HG02884 (cell line): Measurements from ENCODE around the gene SLX1A.
"Not testable (repeated sequence)": the region's sequence is repeated elsewhere in the genome, so short reads cannot be mapped to it uniquely, and the experiment has no call there.

Source experiments
- ATAC-seq: cut with Tn5 transposase; IDR thresholded peaks from one replicate; pipeline ENCODE4 v1.9.1; 2021; ENCODE audit warnings: mild to moderate bottlenecking, moderate library complexity; ENCODE audit not compliant: unreplicated experiment

Gene SLX1A

DNA sequence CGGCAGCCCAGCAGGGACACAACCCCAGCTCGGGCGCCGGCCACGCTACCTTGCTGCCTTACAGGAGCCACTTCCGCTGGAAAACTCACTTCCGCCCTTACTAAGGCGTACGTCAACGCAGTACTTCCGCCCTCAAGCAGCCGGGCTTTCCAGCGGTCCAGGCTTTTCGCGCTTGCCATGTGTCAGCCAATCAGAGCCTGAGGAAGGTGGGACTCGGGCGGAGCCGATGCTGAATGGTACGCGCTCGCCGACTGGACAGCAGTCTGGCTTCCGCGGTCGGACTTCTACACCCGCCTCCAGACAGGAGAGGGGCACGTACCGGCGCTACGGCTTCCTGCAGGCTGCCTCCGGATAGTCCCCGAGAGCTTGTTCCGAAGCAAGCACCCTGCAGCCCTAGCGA, at the start of gene SLX1A, which contains the start of gene BOLA2B:
Gene SLX1A (plus strand): TSS at position 261 of the 400 bp plus-strand sequence. CDS start 210 bp downstream, outside the sequence.
Gene BOLA2B (minus strand): TSS at position 52 of the 400 bp plus-strand sequence. CDS start 71 bp downstream, outside the sequence.
- peak; percentile 86 for ATAC-seq

DNA sequence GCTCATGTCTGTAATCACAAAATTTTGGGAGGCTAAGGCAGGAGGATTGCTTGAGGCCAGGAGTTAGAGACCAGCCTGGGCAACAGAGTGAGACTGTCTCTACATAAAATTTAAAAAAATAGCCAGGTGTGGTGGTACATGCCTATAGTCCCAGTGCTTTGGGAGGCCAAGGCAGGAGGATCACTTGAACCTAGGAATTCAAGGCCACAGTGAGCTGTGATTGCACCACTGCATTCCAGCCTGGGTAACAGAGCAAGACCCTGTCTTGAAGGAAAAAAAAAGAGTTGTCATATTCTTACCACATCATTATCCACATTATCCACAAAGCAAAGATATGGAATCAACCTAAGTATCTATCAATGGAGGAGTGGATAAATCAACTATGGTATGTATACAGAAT, 49.7 kb upstream of the SLX1A start:
- ATAC-seq = no peak

DNA sequence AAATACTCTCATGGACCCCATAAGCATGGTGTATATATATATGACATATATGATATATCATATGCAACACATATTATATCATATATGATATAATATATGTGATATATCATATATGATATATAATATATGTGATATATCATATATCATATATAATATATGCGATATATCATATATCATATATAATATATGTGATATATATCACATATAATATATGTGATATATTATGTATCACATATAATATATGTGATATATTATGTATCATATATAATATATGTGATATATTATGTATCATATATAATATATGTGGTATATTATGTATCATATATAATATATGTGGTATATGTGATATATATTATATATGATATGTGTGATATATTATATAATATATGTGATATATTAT, 48.8 kb upstream of the SLX1A start:
- no peak for ATAC-seq

DNA sequence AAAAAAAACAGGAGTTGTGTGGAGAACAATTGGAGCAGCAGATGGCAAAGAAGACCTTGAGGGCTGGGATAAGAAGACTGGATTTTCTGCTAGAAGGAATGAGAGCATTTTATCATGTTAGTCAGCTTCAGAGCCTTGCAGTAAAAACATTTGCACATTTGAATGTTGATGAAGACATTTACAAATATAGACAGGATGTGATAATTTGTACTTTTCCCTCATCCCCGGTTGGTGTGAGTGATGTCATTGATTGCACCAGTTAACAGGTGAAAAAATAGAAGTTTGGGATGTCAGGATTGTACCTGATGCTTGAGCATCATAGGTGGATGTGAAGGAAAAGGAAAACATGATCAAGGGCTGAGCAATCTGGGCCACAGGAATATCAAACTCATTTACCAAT, 48.0 kb upstream of the SLX1A start:
- ATAC-seq = no peak

DNA sequence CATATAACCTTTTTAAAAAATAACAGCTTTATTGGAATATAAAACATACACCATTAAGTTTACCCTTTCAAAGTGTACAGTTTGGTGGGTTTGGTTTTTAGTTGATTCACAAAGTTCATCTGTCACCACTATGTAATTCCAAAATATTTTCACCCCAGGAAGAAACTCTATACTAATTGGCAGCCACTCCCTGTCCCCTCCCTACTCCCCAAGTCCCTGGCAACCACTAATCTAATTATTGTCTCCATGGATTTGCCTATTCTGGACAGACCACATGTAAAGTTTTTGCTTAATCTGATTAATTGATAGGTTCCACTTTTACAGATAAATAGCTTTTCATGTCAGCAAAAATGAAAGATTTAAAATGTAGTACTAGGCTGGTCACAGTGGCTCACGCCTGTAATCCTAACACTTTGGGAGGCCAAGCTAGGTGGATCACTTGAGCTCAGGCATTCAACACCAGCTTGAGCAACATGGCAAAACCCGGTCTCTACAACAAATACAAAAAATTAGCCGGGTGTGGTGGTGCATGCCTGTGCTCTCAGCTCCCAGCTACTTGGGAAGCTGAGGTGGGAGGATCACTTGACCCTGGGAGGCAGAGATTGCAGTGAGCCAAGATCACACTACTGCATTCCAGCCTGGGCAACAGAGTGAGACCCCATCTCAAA, 45.7 kb upstream of the SLX1A start:
- ATAC-seq = no peak

DNA sequence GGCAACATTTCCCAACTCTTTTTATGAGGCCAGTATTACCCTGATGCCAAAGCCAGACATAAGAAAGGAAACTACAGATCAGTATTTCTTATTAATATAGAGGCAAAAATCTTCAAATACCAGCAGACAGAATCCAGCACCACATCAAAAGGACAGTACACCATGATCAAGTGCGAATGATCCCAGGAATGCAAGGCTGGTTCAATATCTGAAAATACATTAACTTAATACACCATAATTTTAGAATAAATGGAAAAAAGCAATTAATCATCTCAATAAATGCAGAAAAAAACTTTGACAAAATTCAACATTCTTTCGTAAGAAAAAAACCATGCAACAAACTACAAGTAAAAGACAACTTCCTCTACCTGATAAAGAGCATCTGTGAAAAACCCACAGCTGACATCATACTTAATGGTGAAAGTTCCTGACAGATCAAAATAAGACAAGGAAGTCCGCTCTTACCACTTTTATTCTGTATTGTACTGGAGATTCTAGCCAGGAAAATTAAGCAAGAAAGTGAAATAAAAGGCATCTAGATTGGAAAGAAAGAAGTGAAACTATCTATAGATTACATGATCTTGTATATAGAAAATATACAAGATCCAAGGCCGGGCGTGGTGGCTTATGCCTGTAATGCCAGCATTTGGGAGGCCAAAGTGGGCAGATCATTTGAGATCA, 44.3 kb upstream of the SLX1A start:
- ATAC-seq = no peak

DNA sequence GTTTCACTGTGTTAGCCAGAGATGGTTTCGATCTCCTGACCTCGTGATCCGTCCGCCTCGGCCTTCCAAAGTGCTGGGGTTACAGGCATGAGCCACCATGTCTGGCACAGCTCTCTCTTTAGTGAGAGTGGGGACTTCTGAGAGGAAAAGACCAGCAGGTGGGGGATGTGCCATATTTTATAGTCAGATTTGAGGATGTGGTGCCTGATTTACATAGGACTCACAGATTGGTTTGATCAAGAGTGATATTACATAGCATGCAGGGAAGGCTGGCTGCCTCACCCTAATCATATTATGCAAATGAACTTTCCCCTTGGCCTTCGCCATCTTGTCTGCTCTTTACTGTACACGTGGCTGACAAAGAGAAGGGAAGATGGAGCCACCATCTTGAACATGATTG, 42.6 kb upstream of the SLX1A start:
- ATAC-seq = no peak

DNA sequence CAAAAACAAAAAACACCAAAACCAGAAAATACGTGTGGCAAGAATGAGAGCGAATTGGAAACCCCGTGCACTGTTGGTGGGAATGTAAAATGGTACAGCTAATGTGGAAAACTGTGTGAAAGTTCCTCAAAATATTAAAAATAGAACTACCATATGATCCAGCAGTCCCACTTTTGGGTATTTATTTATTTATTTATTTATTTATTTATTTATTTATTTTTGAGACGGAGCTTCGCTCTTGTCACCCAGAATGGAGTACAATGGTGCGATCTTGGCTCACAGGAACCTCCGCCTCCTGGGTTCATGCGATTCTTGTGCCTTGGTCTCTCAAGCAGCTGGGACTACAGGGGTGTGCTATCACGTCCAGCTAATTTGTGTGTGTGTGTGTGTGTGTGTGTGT, 41.2 kb upstream of the SLX1A start:
- ATAC-seq = no peak

DNA sequence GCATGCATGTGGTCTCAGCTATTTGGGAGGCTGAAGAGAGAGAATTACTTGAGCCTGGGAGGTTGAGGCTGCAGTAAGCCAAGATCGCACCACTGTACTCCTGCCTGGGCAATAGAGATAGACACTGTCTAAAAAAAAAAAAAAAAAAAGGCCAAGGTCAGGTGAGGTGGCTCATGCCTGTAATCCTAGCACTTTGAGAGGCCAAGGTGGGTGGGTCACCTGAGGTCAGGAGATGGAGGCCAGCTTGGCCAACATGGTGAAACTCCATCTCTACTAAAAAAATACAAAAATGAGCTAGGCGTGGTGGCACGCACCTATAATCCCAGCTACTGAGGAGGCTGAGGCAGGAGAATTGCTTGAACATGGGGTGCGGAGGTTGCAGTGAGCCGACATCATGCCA, 38.5 kb upstream of the SLX1A start:
- ATAC-seq = no peak

DNA sequence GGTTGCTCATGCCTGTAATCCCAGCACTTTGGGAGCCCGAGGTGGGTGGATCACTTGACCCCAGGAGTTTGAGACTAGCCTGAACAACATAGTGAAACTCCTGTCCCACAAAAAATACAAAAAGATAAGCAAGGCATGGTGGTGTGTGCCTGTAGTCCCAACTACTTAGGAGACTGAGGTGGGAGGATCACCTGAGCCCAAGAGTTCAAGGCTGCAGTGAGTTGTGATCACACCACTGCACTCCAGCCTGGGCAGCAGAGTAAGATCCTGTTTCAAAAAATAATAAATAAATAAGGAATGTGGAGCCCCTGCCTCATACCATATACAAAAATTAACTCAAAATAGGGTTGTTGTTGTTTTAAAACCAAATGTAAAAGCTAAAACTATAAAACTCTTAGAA, 36.5 kb upstream of the SLX1A start:
- no peak for ATAC-seq

DNA sequence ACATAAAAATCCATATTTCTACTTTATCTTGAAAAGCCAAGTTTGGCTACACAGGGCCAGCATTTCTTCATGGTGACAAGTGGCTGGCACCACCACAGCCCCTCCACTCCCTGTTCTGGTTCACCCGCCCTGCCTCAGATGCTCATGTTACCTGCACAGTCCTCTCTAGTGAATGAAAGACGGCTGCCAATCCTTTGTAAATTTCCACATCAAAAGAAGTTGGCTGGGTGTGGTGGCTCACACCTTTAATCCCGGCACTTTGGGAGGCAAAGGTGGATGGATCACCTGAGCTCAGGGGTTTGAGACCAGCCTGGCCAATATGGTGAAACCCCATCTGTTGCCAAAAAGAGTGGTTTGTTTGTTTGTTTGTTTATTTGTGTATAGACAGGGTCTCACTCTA, 30.1 kb upstream of the SLX1A start:
- no peak for ATAC-seq

DNA sequence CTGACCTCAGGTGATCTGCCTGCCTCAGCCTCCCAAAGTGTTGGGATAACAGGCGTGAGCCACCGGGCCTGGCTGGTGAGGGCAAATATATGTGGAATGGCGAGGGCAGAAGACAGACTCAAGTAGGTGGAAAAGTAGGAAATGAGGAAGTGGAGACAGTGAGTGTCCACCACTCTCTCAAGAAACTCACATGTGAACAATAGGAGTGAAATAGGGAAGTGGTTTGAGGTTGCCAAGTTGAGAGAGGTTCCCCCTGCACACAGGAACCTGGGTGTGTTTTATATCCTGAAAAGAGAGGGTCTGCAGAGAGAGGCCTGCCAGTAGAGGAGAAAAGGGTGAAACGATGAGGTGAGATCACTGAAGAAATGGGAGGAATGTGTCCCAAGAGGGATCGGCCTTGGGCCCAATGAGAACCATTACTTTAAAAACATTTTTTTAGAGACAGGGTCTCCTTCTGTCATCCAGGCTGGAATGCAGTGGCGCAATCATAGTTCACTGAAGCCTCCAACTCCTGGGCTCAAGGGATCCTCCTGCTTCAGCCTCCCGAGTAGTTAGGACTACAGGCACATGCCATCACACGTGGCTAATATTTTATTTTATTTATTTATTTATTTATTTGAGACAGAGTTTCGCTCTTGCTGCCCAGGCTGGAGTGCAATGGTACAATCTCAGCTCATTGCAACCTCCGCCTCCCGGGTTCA, 27.3 kb upstream of the SLX1A start:
- ATAC-seq = no peak

DNA sequence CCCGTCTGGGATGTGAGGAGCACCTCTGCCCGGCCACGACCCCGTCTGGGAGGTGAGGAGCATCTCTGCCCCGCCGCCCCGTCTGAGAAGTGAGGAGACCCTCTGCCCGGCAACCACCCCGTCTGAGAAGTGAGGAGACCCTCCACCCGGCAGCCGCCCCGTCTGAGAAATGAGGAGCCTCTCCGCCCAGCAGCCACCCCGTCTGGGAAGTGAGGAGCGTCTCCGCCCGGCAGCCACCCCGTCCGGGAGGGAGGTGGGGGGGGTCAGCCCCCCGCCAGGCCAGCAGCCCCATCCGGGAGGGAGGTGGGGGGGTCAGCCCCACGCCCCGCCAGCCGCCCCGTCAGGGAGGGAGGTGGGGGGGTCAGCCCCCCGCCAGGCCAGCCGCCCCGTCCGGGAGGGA, 24.9 kb upstream of the SLX1A start:
- ATAC-seq = not testable (repeated sequence)

DNA sequence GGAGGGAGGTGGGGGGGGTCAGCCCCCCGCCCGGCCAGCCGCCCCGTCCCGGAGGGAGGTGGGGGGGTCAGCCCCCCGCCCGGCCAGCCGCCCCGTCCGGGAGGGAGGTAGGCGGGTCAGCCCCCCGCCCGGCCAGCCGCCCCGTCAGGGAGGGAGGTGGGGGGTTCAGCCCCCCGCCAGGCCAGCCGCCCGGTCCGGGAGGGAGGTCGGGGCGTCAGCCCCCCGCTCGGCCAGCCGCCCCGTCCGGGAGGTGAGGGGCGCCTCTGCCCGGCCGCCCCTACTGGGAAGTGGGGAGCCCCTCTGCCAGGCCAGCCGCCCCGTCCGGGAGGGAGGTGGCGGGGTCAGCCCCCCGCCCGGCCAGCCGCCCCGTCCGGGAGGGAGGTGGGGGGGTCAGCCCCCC, 24.3 kb upstream of the SLX1A start:
- ATAC-seq = not testable (repeated sequence)

DNA sequence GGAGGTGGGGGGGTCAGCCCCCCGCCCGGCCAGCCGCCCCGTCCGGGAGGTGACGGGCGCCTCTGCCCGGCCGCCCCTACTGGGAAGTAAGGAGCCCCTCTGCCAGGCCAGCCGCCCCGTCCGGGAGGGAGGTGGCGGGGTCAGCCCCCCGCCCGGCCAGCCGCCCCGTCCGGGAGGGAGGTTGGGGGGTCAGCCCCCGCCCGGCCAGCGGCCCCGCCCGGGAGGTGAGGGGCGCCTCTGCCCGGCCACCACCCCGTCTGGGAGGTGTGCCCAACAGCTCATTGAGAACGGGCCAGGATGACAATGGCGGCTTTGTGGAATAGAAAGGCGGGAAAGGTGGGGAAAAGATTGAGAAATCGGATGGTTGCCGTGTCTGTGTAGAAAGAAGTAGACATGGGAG, 23.5 kb upstream of the SLX1A start:
- ATAC-seq = not testable (repeated sequence)

DNA sequence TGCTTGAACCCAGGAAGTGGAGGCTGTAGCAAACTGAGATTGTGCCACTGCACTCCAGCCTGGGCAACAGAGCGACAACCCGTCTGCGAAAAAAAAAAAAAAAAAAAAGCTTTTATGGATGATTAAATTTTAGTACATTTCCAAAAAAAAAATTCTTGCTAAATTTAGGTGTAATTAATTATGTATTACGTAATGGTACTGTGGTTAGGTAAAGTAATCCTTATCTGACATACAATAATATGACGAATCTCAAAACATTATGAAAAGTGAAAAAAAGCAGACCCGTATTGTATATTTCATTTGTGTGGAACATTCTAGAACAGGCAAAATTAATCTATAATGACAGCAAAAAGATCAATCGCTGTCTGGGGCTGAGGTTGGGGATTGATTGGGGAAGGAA, 20.6 kb upstream of the SLX1A start:
- no peak for ATAC-seq

DNA sequence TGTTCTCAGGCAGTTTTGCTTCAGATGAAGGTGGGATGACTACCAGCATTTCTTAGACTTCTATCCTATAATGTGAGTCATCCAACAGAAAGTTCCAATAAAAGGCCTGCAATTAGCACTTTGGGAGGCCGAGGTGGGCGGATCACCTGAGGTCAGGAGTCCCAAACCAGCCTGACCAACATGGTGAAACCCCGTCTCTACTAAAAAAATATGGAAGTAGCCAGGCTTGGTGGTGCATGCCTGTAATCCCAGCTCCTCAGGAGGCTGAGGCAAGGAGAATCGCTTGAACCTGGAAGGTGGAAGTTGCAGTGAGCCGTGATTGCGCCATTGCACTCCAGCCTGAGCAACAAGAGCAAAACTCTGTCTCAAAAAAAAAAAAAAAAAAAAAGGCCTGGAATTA, 16.8 kb upstream of the SLX1A start:
- ATAC-seq = not testable (repeated sequence)

DNA sequence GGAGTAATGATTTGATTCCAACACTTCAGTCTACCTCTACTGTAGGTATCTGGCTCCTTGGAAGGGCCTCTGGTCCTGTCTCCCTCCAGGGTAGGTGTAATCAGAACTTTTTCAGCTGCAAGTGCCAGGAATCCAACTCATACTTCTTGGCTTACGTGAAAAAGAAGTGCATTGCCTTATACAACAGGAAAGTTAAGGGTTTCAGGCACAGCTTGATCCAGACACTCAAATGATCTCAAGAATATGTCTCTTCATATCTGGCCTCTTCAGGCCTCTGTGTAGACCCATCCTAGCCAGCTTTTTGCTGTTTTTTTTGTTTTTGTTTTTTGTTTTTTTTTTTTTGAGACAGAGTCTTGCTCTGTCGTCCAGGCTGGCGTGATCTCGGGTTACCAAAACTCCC, 14.5 kb upstream of the SLX1A start:
- ATAC-seq = no peak

DNA sequence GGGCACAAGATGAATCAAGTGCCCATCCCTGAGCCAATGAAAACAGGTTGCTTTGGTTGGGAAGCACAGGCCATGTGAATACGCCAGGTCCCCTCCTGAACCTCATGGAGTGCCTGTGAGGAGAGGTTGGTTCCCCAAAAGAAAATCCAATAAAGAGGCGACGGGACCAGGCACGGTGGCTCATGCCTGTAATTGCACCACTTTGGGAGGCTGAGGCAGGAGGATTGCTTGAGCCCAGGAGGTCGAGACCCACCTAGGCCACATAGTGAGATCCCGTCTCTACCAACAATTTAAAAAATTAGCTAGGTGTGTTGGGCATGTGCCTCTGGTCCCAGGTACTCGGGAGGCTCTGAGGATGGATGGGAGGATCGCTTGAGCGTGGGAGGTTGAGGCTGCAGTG, 13.7 kb upstream of the SLX1A start:
- no peak for ATAC-seq

DNA sequence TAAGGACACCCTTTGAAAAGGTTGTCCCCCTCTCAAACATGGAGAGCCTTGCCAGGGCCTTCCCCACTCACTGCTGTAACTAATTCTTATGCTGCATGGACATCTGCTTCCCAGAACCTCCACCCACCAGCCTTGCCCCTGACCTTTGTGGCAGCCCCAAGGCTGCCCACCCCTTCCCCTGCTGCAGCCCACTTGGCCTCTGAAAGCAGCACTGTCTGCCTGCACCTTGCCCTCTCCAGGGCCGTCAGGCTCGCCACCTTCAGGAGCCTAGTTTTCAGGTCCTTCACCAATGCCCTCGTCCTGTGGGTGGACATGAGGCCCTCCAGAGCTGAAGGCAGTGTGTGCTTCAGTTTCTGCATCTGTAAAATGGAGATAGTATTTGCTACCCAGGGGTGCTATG, 12.9 kb upstream of the SLX1A start:
- no peak for ATAC-seq

DNA sequence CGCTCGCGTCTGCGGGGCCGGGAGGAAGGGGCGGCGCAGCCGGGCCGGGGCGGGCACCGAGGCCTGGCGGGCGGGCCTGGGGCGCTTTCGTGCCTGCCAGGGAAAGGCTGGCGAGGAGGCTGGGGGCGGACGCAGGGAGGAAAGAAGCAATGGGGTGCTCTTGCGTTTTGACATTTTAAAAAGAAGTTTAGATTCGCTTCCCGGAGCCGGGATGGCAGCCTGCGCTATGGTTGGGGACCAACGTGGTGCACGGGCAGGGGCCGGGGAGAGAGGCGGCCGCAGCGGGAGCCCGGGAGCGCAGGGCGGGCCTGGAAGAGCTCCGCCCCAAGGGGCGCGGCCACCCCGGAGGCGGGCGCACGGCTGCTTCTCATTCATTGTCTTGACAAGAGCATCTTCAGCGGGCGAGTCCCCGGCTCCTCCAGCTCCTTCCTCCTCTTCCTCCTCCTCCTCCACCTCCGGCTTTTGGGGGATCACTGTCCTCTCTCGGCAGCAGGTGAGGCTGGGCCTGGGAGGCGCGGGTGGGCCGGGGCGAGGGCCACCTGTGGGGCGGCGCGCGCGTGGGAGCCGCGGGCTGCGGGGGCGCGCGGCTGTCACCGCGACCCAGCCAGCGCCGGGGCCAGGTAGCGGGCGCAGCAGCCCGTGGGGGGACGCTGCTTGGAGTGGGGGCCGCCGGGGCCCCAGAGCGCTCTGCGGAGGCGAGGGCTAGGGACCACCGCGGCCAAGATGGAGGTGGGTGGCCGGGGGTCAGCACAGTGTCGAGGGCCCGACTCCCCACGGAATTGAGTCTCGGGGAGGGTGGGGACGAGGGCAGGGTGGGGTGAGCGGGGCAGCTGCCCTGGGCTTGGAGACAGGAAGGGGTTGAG, 10.2 kb upstream of the SLX1A start, which contains the start of gene CORO1A:
Gene CORO1A (plus strand): TSS at position 370 of the 863 bp plus-strand sequence. CDS start 1,608 bp downstream, outside the sequence.
- peak; percentile 42 for ATAC-seq
